ENCODE data around the gene PRKCE.

The PRKCE gene

DNA sequence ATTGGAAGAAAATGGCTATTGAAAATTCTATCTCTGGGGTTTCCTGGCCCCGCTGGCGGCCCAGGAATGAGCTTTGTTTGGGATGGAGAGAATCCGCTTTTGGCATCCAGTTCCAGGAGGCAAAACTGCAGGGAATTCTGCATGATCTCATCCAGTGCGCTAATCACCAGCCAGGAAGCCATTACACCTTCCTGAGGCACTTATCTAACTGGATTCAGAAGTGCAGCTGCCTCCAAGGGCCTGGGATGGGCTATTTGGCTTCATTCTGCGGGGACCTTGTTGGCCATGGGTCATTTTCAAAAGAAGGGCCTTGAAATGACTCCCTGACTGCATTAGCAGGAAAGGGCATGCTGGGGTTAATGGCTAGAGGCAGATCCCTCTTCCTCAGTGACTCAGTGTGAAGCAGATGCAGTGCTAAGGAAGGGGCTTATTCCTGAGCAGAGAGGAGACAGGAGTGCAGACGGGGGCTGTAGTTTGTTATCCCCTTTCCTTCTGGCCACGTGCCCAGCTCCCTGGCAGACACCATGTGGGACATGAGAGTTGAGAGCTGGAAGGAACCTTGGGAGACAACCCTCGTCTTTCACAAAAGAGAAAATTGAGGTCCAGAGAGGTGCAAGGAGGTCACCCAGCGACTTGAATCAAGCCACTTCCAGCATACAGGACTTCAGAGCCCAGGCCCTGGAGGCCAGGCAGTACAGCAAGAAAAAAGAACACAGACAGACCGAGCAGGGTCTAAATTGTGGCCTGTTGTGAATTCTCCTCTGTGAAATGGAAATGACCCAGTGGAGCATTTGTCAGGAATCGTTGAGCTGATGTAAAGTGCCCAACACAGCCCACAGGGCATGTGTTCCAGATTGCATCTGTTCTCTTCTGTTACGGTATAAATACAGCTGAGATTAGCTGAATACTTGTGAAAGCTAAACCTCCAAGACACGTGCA lies 161.8 kb downstream of the PRKCE start:
- H3K36me3 ChIP-seq (ENCODE audit: control insufficient read depth, low read depth, low read length), result no peaks in the 10 kb centered on the region
- H3K4me3 ChIP-seq (ENCODE audit: low read length), result no peak overlapping the region
- no peaks in the 10 kb centered on the region for H3K4me1 ChIP-seq (ENCODE audit: control insufficient read depth, low read depth, low read length)
- no peak overlapping the region for H3K9ac ChIP-seq (ENCODE audit: low read length)
- H3K27me3 ChIP-seq (ENCODE audit: control insufficient read depth, insufficient read depth, low read length), result no peaks in the 10 kb centered on the region
- no peaks in the 10 kb centered on the region for H3K9me3 ChIP-seq (ENCODE audit: control insufficient read depth, low read depth, low read length)
- no peak overlapping the region for H3K27ac ChIP-seq (ENCODE audit: low read length)

DNA sequence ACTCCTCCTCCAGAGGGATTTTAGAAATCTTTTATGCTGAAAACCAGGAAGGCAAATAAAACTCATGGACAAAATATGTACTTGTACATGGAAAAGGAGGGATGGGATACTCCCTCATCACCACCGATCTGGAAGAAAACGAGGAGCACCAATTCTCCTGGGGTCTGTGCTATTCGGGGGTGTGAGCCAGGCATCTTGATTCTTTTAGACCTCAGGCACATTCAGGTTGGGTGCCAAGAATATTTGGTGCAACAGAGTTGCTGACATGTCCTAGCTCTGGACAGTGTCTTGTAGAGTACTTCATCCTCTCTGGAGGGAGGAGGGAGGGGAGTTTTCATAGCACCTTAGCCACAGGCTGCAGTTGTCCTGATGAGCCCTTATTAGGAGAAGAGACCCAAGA lies 163.0 kb downstream of the PRKCE start:
- no peak overlapping the region for H3K9ac ChIP-seq (ENCODE audit: low read length)
- no peak overlapping the region for H3K4me3 ChIP-seq (ENCODE audit: low read length)
- no peak overlapping the region for H3K27ac ChIP-seq (ENCODE audit: low read length)
- no peaks in the 10 kb centered on the region for H3K27me3 ChIP-seq (ENCODE audit: control insufficient read depth, insufficient read depth, low read length)
- no peaks in the 10 kb centered on the region for H3K4me1 ChIP-seq (ENCODE audit: control insufficient read depth, low read depth, low read length)
- no peaks in the 10 kb centered on the region for H3K9me3 ChIP-seq (ENCODE audit: control insufficient read depth, low read depth, low read length)
- H3K36me3 ChIP-seq (ENCODE audit: control insufficient read depth, low read depth, low read length), result no peaks in the 10 kb centered on the region

DNA sequence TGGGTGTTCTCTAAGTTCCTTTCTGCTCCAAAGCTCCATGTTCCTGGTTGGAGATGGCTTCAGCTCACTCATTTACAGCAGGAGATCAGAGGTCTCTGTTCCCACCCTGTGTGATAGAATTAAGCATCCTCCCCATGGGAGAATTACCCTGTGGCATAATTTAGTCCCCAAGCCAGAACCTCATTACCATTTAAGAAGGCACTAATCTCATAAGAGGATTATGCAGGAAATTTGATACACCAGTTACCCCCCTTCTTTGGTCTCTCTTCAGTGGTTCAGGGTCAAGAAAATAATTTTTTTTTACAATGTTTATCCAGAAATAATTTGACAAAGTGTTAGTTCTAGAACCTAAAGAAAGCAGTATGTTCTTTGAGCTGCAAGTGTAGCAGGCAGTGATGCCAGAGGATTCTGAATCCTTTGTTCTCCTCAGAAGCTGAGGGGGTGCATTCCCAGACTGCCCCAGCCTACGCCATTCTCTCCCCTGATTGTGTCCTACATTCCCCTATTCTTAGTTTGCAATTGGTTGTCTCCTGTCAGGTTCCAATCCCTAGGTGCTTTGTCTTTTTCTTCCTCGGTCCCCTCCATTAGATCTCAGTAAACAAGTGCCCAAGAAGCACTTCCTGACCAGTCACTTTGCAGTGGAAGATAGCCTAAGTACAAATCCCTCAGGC lies 163.6 kb downstream of the PRKCE start:
- Histone ChIP-seq H3K36me3 (ENCODE audit: control insufficient read depth, low read depth, low read length) (no peaks in the 10 kb centered on the region), H3K9me3 (ENCODE audit: control insufficient read depth, low read depth, low read length) (no peaks in the 10 kb centered on the region), H3K4me3 (ENCODE audit: low read length) (no peak overlapping the region), H3K9ac (ENCODE audit: low read length) (no peak overlapping the region), H3K4me1 (ENCODE audit: control insufficient read depth, low read depth, low read length) (no peaks in the 10 kb centered on the region), H3K27me3 (ENCODE audit: control insufficient read depth, insufficient read depth, low read length) (no peaks in the 10 kb centered on the region), H3K27ac (ENCODE audit: low read length) (no peak overlapping the region)

DNA sequence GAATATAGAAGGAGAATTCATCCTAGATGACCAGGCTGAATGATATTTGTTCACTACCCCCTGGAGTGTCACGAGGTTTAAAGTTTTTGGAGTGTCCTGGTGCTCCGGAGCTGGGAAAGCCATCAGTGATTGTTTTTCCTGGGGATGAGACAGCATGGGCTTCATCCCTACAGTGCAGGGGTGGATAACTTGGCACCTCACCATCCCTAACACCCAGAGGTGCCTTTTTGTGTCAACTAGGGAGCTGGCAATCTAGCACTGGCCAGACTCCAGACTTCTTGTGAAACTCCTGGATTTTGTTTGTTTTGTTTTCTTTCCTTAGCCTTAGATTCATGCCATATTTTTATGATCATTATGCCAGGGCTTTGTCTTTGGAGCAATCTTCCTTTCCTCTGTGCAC lies 164.8 kb downstream of the PRKCE start:
- Histone ChIP-seq H3K9me3 (ENCODE audit: control insufficient read depth, low read depth, low read length) (no peaks in the 10 kb centered on the region), H3K27me3 (ENCODE audit: control insufficient read depth, insufficient read depth, low read length) (no peaks in the 10 kb centered on the region), H3K36me3 (ENCODE audit: control insufficient read depth, low read depth, low read length) (no peaks in the 10 kb centered on the region), H3K4me1 (ENCODE audit: control insufficient read depth, low read depth, low read length) (no peaks in the 10 kb centered on the region), H3K27ac (ENCODE audit: low read length) (no peak overlapping the region), H3K9ac (ENCODE audit: low read length) (no peak overlapping the region), H3K4me3 (ENCODE audit: low read length) (no peak overlapping the region)

DNA sequence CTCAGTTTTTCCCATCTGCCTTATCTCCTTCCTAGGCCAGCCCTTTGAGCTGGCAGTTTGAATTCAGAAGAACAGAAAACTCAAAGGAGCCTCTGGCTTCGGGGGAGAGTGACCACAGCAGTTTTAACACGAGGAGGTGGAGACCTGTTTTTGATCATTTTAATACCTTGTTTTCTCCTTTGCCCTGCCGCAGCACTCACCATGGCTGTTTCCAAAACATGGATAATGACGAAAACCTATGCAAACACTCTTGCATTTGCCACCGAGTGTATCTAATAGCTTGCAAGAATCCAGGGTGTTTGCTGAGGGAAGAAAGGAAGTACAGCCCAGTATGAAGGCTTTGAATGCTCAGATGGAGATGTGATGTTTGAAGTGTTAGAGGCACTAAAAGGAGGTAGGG lies 167.1 kb downstream of the PRKCE start:
- H3K36me3 ChIP-seq (ENCODE audit: control insufficient read depth, low read depth, low read length), result no peaks in the 10 kb centered on the region
- H3K9me3 ChIP-seq (ENCODE audit: control insufficient read depth, low read depth, low read length), result no peaks in the 10 kb centered on the region
- no peak overlapping the region for H3K27ac ChIP-seq (ENCODE audit: low read length)
- H3K9ac ChIP-seq (ENCODE audit: low read length), result no peak overlapping the region
- no peaks in the 10 kb centered on the region for H3K4me1 ChIP-seq (ENCODE audit: control insufficient read depth, low read depth, low read length)
- H3K27me3 ChIP-seq (ENCODE audit: control insufficient read depth, insufficient read depth, low read length), result no peaks in the 10 kb centered on the region
- H3K4me3 ChIP-seq (ENCODE audit: low read length), result no peak overlapping the region

DNA sequence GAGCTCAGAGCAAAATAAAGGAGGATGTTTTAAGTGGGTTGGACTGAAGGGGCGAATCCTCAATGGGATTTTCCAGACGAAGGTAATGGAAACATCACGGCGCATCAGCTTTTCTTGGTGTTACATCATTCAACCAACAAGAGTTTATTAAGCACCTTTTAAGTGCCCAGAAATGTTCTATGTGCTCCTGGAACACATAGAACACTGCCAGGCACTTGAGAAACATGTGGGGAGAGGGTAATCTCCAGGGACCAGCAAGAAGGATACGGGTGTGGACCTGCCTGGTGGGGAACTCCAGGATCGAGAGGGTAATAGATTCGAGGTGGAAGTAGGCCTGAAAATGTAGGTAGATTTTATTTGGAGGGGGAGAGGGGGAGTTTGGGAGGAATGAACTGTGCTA lies 168.6 kb downstream of the PRKCE start:
- H3K36me3 ChIP-seq (ENCODE audit: control insufficient read depth, low read depth, low read length), result no peaks in the 10 kb centered on the region
- no peaks in the 10 kb centered on the region for H3K4me1 ChIP-seq (ENCODE audit: control insufficient read depth, low read depth, low read length)
- no peaks in the 10 kb centered on the region for H3K27me3 ChIP-seq (ENCODE audit: control insufficient read depth, insufficient read depth, low read length)
- no peaks in the 10 kb centered on the region for H3K9me3 ChIP-seq (ENCODE audit: control insufficient read depth, low read depth, low read length)
- no peak overlapping the region for H3K27ac ChIP-seq (ENCODE audit: low read length)
- H3K9ac ChIP-seq (ENCODE audit: low read length), result no peak overlapping the region
- no peak overlapping the region for H3K4me3 ChIP-seq (ENCODE audit: low read length)

DNA sequence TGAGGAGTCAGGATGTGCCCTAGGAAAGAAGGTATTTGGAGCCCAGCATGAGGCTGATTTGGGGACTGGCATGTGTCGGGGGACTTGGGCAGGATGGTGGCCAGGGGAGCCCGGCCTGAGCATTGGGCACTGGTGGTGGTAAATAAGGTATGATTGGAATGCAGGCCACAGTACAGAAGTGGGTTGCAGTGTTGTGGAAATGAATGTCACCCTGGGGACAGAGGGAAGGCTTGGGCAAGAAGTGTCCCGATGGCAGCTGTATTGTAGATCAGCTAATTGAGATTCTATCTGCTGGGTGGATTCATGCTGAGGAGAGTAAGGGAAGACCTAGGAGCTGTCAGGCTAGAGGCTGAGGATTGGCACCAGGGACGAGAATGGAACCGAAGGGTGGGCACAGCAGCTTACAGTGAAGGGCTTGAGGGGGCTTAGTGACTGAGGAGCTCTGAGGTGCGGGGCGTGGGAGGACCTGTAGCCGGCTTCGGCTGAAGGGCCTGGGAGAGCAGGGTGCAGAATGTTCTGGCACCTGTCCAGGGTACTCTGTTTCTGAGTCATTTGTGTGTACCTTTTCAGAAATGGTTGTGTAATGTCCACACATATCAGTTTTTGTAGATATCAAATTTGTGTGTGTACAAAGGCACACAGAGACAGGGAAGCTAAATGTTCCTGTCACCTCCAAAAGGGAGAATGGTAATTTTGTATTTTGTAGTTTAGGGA lies 170.2 kb downstream of the PRKCE start:
- no peak overlapping the region for H3K27ac ChIP-seq (ENCODE audit: low read length)
- H3K4me3 ChIP-seq (ENCODE audit: low read length), result no peak overlapping the region
- no peaks in the 10 kb centered on the region for H3K4me1 ChIP-seq (ENCODE audit: control insufficient read depth, low read depth, low read length)
- H3K27me3 ChIP-seq (ENCODE audit: control insufficient read depth, insufficient read depth, low read length), result no peaks in the 10 kb centered on the region
- no peaks in the 10 kb centered on the region for H3K9me3 ChIP-seq (ENCODE audit: control insufficient read depth, low read depth, low read length)
- H3K9ac ChIP-seq (ENCODE audit: low read length), result no peak overlapping the region
- no peaks in the 10 kb centered on the region for H3K36me3 ChIP-seq (ENCODE audit: control insufficient read depth, low read depth, low read length)

DNA sequence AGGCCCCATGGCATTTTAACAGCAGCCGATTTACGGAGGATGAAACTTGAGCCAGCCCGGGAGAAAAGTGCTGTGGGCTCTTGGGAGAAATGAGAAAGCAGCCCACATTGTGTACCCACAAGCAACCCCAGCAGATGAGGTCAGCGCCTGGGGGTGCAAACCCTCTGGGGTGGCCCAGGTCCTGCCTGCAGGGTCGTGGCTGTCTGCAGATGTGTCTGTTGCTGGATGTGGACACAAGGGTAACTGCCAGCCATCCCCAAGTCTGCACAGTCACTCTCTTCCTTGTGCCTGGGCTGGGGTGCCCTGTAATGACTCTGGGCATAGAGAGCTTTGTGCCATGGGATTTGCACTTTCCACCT lies 170.8 kb downstream of the PRKCE start:
- Histone ChIP-seq H3K27me3 (ENCODE audit: control insufficient read depth, insufficient read depth, low read length) (no peaks in the 10 kb centered on the region), H3K9me3 (ENCODE audit: control insufficient read depth, low read depth, low read length) (no peaks in the 10 kb centered on the region), H3K4me3 (ENCODE audit: low read length) (no peak overlapping the region), H3K36me3 (ENCODE audit: control insufficient read depth, low read depth, low read length) (no peaks in the 10 kb centered on the region), H3K4me1 (ENCODE audit: control insufficient read depth, low read depth, low read length) (no peaks in the 10 kb centered on the region), H3K27ac (ENCODE audit: low read length) (no peak overlapping the region), H3K9ac (ENCODE audit: low read length) (no peak overlapping the region)

DNA sequence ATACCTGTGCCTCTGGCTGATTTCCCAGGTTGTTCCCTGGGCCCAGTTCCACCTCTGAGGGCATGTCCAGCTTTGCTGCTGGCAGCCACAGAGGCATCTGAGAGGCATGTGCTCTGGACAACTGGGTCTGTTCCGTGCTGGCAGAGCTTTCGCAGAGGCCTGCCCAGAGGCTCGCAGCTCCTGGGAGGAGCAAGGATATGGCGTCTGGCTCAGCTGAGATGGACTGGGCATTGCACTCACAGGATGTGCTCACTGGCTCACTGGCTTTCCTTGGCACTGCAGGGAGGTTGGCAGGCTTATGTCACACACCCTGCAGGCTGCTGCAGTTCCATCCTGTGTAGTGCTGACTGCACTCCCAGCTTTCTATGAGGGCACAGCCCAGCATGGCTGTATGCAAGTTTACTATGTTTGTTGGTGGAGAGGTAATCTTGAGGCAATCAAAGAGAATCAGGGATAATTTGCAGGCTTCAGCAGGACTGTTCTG lies 172.3 kb downstream of the PRKCE start:
- Histone ChIP-seq H3K9me3 (ENCODE audit: control insufficient read depth, low read depth, low read length) (no peaks in the 10 kb centered on the region), H3K27ac (ENCODE audit: low read length) (no peak overlapping the region), H3K27me3 (ENCODE audit: control insufficient read depth, insufficient read depth, low read length) (no peaks in the 10 kb centered on the region), H3K9ac (ENCODE audit: low read length) (no peak overlapping the region), H3K36me3 (ENCODE audit: control insufficient read depth, low read depth, low read length) (no peaks in the 10 kb centered on the region), H3K4me3 (ENCODE audit: low read length) (no peak overlapping the region), H3K4me1 (ENCODE audit: control insufficient read depth, low read depth, low read length) (no peaks in the 10 kb centered on the region)

DNA sequence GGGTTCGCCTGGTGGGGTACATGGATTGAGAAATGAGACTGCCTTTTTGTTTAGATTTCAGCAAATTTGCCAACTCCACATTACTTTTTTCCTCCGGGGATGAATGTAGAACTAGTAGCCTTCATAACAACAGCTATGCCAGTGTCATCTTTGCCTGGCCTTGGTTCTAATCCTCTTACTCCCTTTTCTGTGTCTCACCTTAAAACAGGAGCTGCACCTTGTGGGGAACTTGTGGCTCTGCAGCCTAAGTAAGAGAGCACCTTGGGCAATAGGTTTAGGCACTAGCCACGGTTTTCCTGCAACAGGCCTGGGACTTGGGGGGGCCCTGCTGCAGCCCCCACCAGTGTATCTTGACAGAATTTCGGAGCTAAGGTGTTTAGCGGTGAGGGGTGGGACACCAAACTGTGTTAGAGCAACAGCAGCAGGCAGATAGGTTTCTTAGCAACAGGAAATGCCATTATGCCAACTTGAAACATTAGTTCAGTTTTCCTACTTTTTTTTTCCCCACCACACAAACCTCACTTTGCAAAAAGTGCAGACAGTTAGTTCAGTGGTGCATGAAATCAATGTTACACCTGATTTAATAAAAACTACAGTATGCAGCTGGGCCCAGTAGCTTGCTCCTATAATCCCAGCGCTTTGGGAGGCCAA lies 173.7 kb downstream of the PRKCE start:
- Histone ChIP-seq H3K27me3 (ENCODE audit: control insufficient read depth, insufficient read depth, low read length) (no peaks in the 10 kb centered on the region), H3K9me3 (ENCODE audit: control insufficient read depth, low read depth, low read length) (peaks cover under 1% of the 10 kb centered on the region)

DNA sequence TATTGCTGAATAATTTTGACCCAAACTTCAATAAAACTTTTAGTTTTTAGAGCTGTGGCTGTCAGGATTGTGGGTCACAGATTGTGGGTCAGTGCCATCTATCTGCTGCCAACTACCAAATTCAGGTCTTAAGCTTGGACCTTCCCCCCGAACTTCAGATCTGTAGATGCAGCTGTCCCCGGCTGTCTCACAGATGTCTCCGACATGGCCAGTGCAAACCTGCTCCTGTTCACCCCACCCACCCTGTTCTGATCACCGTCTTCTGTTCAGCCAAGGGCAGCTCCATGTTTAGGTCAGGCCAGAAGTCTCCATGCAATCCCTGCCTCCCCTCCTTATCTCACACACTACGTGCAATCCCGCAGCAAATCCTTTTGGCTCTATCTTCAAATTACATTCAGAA lies 175.0 kb downstream of the PRKCE start:
- Histone ChIP-seq H3K36me3 (ENCODE audit: control insufficient read depth, low read depth, low read length) (no peaks in the 10 kb centered on the region), H3K9ac (ENCODE audit: low read length) (no peak overlapping the region), H3K9me3 (ENCODE audit: control insufficient read depth, low read depth, low read length) (peaks cover 6% of the 10 kb centered on the region), H3K4me1 (ENCODE audit: control insufficient read depth, low read depth, low read length) (no peaks in the 10 kb centered on the region), H3K27me3 (ENCODE audit: control insufficient read depth, insufficient read depth, low read length) (no peaks in the 10 kb centered on the region), H3K27ac (ENCODE audit: low read length) (no peak overlapping the region), H3K4me3 (ENCODE audit: low read length) (no peak overlapping the region)

More for the DNA sequence above, 173.7 kb downstream of the PRKCE start:
- H3K4me1 ChIP-seq (ENCODE audit: control insufficient read depth, low read depth, low read length), result no peaks in the 10 kb centered on the region
- H3K36me3 ChIP-seq (ENCODE audit: control insufficient read depth, low read depth, low read length), result no peaks in the 10 kb centered on the region
- no peak overlapping the region for H3K4me3 ChIP-seq (ENCODE audit: low read length)
- no peak overlapping the region for H3K27ac ChIP-seq (ENCODE audit: low read length)
- H3K9ac ChIP-seq (ENCODE audit: low read length), result no peak overlapping the region

Data from iPS-18a (cell line).